Measurements from ENCODE around the gene STRBP. TPM values are rescaled to one million over a fixed set of nuclear protein-coding genes. Genes with fewer than 3 reads are reported as not detected.

Gene STRBP
- total RNA-seq, 4 donors from 2014 or later = 20.8 to 49.9 (median 37.4) TPM

- H3K4me3 ChIP-seq = no peak overlapping the region
- peaks cover 0 to 36% (median 0%) of the 10 kb centered on the region in 3 donors for H3K36me3 ChIP-seq
- DNase-seq = no peak
- H3K27ac ChIP-seq = no peak overlapping the region
- no peaks in the 10 kb centered on the region for H3K27me3 ChIP-seq
- no peaks in the 10 kb centered on the region for H3K4me1 ChIP-seq
- TF ChIP-seq POLR2A (IDR thresholded peaks at IDR 0.05) (no peak), CTCF (IDR thresholded peaks at IDR 0.05) (no peak)
- no peaks in the 10 kb centered on the region for H3K9me3 ChIP-seq
These were observed 136.4 kb downstream of the STRBP start for GRCh38 chr9:123131993-123132392.

- no peaks in the 10 kb centered on the region for H3K9me3 ChIP-seq
- H3K4me1 ChIP-seq = no peaks in the 10 kb centered on the region
- H3K27me3 ChIP-seq = no peaks in the 10 kb centered on the region
- H3K27ac ChIP-seq = no peak overlapping the region
- TF ChIP-seq POLR2A (IDR thresholded peaks at IDR 0.05) (no peak), CTCF (IDR thresholded peaks at IDR 0.05) (no peak)
- no peak overlapping the region for H3K4me3 ChIP-seq
- no peak for DNase-seq
- H3K36me3 ChIP-seq = peaks cover 0 to 36% (median 0%) of the 10 kb centered on the region in 3 donors
These were observed 137.1 kb downstream of the STRBP start for GRCh38 chr9:123131258-123131657.

- Histone ChIP-seq H3K9me3 (no peaks in the 10 kb centered on the region), H3K36me3 (peaks cover 0 to 24% (median 0%) of the 10 kb centered on the region in 3 donors), H3K4me1 (no peaks in the 10 kb centered on the region), H3K4me3 (no peak overlapping the region), H3K27me3 (no peaks in the 10 kb centered on the region), H3K27ac (no peak overlapping the region)
- TF ChIP-seq POLR2A (IDR thresholded peaks at IDR 0.05) (no peak), CTCF (IDR thresholded peaks at IDR 0.05) (no peak)
- no peak for DNase-seq
These were observed 139.0 kb downstream of the STRBP start for GRCh38 chr9:123129423-123129822.

- Histone ChIP-seq H3K27ac (no peak overlapping the region), H3K4me1 (no peaks in the 10 kb centered on the region), H3K27me3 (no peaks in the 10 kb centered on the region), H3K36me3 (peaks cover 0 to 24% (median 0%) of the 10 kb centered on the region in 3 donors), H3K4me3 (no peak overlapping the region), H3K9me3 (no peaks in the 10 kb centered on the region)
- TF ChIP-seq CTCF (IDR thresholded peaks at IDR 0.05) (no peak), POLR2A (IDR thresholded peaks at IDR 0.05) (no peak)
- no peak for DNase-seq
These were observed 139.8 kb downstream of the STRBP start for GRCh38 chr9:123128591-123128990.

- no peak for TF ChIP-seq POLR2A (IDR thresholded peaks at IDR 0.05)
- TF ChIP-seq CTCF (IDR thresholded peaks at IDR 0.05) = no peak
- no peak overlapping the region for H3K27ac ChIP-seq
- no peak overlapping the region for H3K4me3 ChIP-seq
- peaks cover 0 to 23% (median 0%) of the 10 kb centered on the region in 3 donors for H3K36me3 ChIP-seq
- H3K9me3 ChIP-seq = no peaks in the 10 kb centered on the region
- no peaks in the 10 kb centered on the region for H3K4me1 ChIP-seq
- no peak for DNase-seq
- no peaks in the 10 kb centered on the region for H3K27me3 ChIP-seq
These were observed 140.8 kb downstream of the STRBP start for GRCh38 chr9:123127512-123128075.

- DNase-seq = no peak
- H3K4me1 ChIP-seq = peaks cover 0 to 8% (median 0%) of the 10 kb centered on the region in 4 donors
- no peaks in the 10 kb centered on the region for H3K27me3 ChIP-seq
- no peaks in the 10 kb centered on the region for H3K9me3 ChIP-seq
- no peaks in the 10 kb centered on the region for H3K36me3 ChIP-seq
- no peak overlapping the region for H3K27ac ChIP-seq
- TF ChIP-seq CTCF (IDR thresholded peaks at IDR 0.05) (no peak), POLR2A (IDR thresholded peaks at IDR 0.05) (no peak)
- H3K4me3 ChIP-seq = no peak overlapping the region
These were observed 146.9 kb downstream of the STRBP start for GRCh38 chr9:123121457-123121856.
